Thyroid gland (tissue), 4 donors: ENCODE data around the gene ZNF433. TPM values are rescaled to one million over a fixed set of nuclear protein-coding genes. Genes with fewer than 3 reads are reported as not detected.
"Not testable (repeated sequence)": the region's sequence is repeated elsewhere in the genome, so short reads cannot be mapped to it uniquely, and the experiment has no call there.

ENCODE experiments used
- DNase-seq, 2 donors: peaks; one replicate each; pipeline ENCODE4 v3.0.0-alpha.2; 2019
- H3K27ac ChIP-seq, 3 donors: fragments of 200-600 bp; sonication (generic); 1 replicate in 2 of 3; 2 replicates in 1 of 3; pipeline ENCODE4 v1.5.1; 2016 to 2019; ENCODE audit warnings: mild to moderate bottlenecking in 1 of 3, moderate library complexity in 1 of 3
- H3K27me3 ChIP-seq: fragments of 200-600 bp; sonication (generic); one replicate; pipeline ENCODE4 v1.5.1; 2019
- H3K36me3 ChIP-seq, 2 donors: fragments of 200-600 bp; sonication (generic); one replicate each; pipeline ENCODE4 v1.5.1; 2016 to 2019
- H3K4me1 ChIP-seq, 2 donors: fragments of 200-600 bp; sonication (generic); one replicate each; pipeline ENCODE4 v1.5.1; 2017 to 2019
- H3K4me3 ChIP-seq, 3 donors: fragments of 200-600 bp; sonication (generic); replicated peaks in 1 of 3; 1 replicate in 2 of 3; 2 replicates in 1 of 3; pipeline ENCODE4 v1.5.1; 2016; ENCODE audit warnings: mild to moderate bottlenecking in 1 of 3
- H3K9me3 ChIP-seq: fragments of 200-600 bp; sonication (generic); one replicate; pipeline ENCODE4 v1.5.1; 2017
- CTCF ChIP-seq, 6 experiments: fragments of 200-600 bp in 3 of 6; fragments of 450-650 bp in 3 of 6; sonication (generic) in 3 of 6; IDR thresholded peaks; one replicate each; pipeline ENCODE4 v1.5.1; 2016 to 2019; ENCODE audit warnings: antibody characterized with exemption in 6 of 6, mild to moderate bottlenecking in 2 of 6, inconsistent platforms in 1 of 6, moderate library complexity in 1 of 6
- POLR2A ChIP-seq, 2 donors: fragments of 450-650 bp; IDR thresholded peaks; one replicate each; pipeline ENCODE4 v1.6.1; 2017; ENCODE audit warnings: antibody characterized with exemption in 2 of 2, mild to moderate bottlenecking in 2 of 2, moderate library complexity in 1 of 2
- WGBS, 2 donors: methylation state at CpG; one replicate each; pipeline ENCODE4 v1.1.5; 2017; 5-methylcytosine and 5-hydroxymethylcytosine counted together
- intact Hi-C: fragments of 100-400 bp; cut with DNase I; formaldehyde crosslinking; loops from one replicate; pipeline ENCODE4 v1.15.1; 2023
- total RNA-seq, 4 donors: library from RNA; depleted of rRNA; stranded (reverse); fragments of >200 nt; gene quantifications; one replicate each; pipeline ENCODE4 v1.2.3, GENCODE V29; 2016

The ZNF433 gene
- 10 to 100 TPM in 3 of 4 donors, 1 to 10 TPM in 1; 8.9 to 21.8 (median 12.6) TPM for total RNA-seq

DNA sequence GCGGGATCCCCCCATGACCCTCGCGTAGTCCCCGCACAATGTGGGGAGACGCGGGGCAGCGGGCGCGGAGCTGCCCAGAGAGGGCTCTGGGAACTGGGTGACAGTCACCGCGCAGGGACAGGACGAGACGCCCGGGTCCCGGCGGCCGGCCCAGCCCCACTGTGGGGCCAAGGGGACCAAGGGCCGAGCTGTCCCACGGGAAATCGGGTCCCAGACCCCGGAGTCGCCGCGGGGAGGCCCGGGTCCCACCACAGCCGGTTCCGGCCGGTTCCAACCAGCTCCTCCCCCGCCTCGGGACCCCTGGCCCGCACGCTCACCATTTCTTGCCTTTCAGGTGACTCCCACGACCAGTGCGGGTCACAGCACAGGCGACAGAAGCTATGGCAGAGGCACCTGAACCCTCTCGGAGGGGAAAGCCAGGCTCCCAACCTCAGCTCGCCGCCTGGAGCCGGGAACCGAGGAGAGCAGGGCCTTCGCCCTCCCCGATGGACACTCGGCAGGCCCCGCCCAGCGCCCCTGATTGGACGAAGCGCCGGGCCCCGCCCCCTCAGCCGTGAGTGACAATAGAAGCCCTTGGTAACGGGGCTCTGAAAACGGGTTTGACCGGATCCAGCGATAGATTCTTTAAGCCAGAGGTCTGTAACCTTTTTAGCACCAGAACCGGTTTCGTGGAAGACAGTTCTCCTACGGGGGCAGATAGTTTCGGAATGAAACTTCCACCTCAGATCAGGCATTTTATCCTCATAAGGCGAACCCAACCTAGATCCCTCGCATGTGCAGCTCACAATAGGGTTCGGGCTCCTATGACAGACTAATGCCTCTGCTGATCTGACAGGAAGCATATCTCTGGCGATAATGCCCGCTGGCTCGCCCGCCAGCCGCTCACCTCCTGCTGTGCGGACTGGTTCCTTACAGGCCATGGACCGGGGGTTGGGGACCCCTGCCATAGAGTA is at the start of gene ZNF433:
ZNF433 (minus strand) TSS at position 460 of the 953 bp plus-strand sequence; CDS start at position 320, 140 bp downstream.
- Histone ChIP-seq H3K27me3 (no peaks in the 10 kb centered on the region), H3K9me3 (no peaks in the 10 kb centered on the region), H3K36me3 (no peaks in the 10 kb centered on the region), H3K4me1 (peaks cover 12 to 16% of the 10 kb centered on the region in 2 donors), H3K27ac (peak within 1 kb of the TSS; percentile 92 to 97 (median 94)), H3K4me3 (peak within 1 kb of the TSS; percentile 66 to 89 (median 83))
- DNase-seq: peak; percentile 100
- TF ChIP-seq CTCF (IDR thresholded peaks at IDR 0.05): peak in 1 of 6 experiments; percentile 5
- peak; percentile 62 to 95 for TF ChIP-seq POLR2A (IDR thresholded peaks at IDR 0.05)
- intact Hi-C loops: no loop called here
- 0 to 2% methylated on average over 25 to 50 of the region's 68 CpGs for WGBS, 2 donors

DNA sequence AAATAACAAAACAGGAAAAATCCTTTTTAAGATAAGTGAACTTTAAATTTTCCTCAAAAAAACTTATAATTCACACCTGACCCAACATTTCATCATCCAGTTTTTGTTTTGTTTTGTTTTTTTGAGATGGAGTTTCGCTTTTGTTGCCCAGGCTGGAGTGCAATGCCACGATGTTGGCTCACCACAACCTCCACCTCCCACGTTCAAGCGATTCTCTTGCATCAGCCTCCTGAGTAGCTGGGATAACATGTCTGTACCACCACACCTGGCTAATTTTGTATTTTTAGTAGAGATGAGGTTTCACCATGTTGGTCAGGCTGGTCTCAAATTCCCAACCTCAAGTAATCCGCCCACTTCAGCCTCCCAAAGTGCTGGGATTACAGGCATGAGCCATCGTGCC is 47.9 kb upstream of the ZNF433 start:
- H3K4me3 ChIP-seq, H3K9me3 ChIP-seq, intact Hi-C loops, H3K36me3 ChIP-seq, H3K27me3 ChIP-seq, DNase-seq, H3K4me1 ChIP-seq, H3K27ac ChIP-seq: not testable (repeated sequence)
- 95% methylated on average over 6 of the region's 6 CpGs for WGBS, 2 donors

DNA sequence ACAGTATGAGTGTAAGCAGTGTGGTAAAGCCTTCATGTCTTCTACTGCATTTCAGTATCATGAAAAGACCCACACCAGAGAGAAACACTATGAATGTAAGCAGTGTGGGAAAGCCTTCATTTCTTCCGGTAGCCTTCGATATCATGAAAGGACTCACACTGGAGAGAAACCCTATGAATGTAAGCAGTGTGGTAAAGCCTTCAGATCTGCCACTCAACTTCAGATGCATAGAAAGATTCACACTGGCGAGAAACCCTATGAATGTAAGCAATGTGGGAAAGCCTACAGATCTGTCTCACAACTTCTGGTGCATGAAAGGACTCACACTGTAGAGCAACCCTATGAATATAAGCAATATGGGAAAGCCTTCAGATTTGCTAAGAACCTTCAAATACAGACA is 41.9 kb upstream of the ZNF433 start:
- no peaks in the 10 kb centered on the region for H3K27me3 ChIP-seq
- no peak overlapping the region for H3K27ac ChIP-seq
- no peak for DNase-seq
- no peak overlapping the region for H3K4me3 ChIP-seq
- 77 to 95% methylated on average over 3 of the region's 3 CpGs for WGBS, 2 donors
- H3K4me1 ChIP-seq: no peaks in the 10 kb centered on the region
- TF ChIP-seq POLR2A (IDR thresholded peaks at IDR 0.05) (no peak), CTCF (IDR thresholded peaks at IDR 0.05) (no peak)
- intact Hi-C loops: loop anchor here (10.0 kb wide), 1 partner anchor 163 kb away; no protein-coding TSS in a partner anchor
- H3K36me3 ChIP-seq: peaks cover 35 to 50% of the 10 kb centered on the region in 2 donors
- no peaks in the 10 kb centered on the region for H3K9me3 ChIP-seq

DNA sequence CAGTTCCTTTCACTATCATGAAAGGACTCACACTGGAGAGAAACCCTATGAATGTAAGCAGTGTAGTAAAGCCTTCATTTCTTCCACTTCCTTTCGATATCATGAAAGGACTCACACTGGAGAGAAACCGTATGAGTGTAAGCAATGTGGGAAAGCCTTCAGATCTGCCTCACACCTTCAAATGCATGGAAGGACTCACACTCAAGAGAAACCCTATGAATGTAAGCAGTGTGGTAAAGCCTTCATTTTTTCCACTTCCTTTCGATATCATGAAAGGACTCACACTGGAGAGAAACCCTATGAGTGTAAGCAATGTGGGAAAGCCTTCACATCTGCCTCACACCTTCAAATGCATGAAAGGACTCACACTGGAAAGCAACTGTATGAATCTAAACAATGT is 40.9 kb upstream of the ZNF433 start:
- peaks cover 35 to 50% of the 10 kb centered on the region in 2 donors for H3K36me3 ChIP-seq
- H3K27ac ChIP-seq, H3K27me3 ChIP-seq, H3K4me3 ChIP-seq, H3K9me3 ChIP-seq, DNase-seq, H3K4me1 ChIP-seq: not testable (repeated sequence)
- intact Hi-C loops: loop anchor here (10.0 kb wide), 1 partner anchor 162 kb away; no protein-coding TSS in a partner anchor
- 91 to 93% methylated on average over 3 of the region's 3 CpGs for WGBS, 2 donors

- Histone ChIP-seq H3K4me1 (no peaks in the 10 kb centered on the region), H3K27me3 (no peaks in the 10 kb centered on the region), H3K4me3 (no peak overlapping the region), H3K27ac (no peak overlapping the region), H3K36me3 (peaks cover 35 to 50% of the 10 kb centered on the region in 2 donors), H3K9me3 (no peaks in the 10 kb centered on the region)
- TF ChIP-seq CTCF (IDR thresholded peaks at IDR 0.05): no peak
- TF ChIP-seq POLR2A (IDR thresholded peaks at IDR 0.05): no peak
- no peak for DNase-seq
- intact Hi-C loops: loop anchor here (10.0 kb wide), 1 partner anchor 161 kb away; no protein-coding TSS in a partner anchor
- WGBS, 2 donors: 95% methylated on average over 3 of the region's 3 CpGs
These were observed 40.2 kb upstream of the ZNF433 start for GRCh38 chr19:12075538-12076139.
